M059J (cell line): ENCODE measurements around the gene ANO3. TPM values are rescaled to one million over a fixed set of nuclear protein-coding genes. Genes with fewer than 3 reads are reported as not detected.
"Not testable (repeated sequence)": the region's sequence is repeated elsewhere in the genome, so short reads cannot be mapped to it uniquely, and the experiment has no call there.

Experiments used
- DNase-seq: peaks from one replicate; pipeline ENCODE4 v3.0.0-alpha.2; 2012; ENCODE audit warnings: low read depth
- total RNA-seq: library from RNA; depleted of rRNA; stranded (reverse); fragments of >200 nt; shearing (Covaris generic); gene quantifications from 2 replicates; pipeline ENCODE4 v1.2.3, GENCODE V29; 2014

Gene ANO3
- total RNA-seq, 1 experiment from 2014 or later = 0.30 TPM

DNA sequence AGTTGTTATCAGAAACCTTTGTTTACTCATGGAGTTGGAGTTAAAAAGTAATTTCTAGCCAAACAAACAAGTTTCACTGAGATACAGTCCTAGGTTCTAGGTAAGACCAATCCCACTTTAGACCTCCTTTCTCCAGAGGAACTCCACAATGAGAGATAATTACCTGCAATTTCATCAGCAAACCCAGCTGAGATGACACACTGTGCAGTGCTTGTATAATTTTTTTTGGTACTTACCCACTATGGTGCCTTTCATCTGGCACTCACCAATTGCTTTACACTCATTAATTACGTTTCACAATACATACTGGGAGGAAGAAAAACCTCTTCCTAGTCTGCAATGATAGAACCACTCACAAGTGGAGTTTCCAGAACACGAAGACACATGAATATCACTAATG, 242.0 kb downstream of the ANO3 start:
- no peak for DNase-seq

DNA sequence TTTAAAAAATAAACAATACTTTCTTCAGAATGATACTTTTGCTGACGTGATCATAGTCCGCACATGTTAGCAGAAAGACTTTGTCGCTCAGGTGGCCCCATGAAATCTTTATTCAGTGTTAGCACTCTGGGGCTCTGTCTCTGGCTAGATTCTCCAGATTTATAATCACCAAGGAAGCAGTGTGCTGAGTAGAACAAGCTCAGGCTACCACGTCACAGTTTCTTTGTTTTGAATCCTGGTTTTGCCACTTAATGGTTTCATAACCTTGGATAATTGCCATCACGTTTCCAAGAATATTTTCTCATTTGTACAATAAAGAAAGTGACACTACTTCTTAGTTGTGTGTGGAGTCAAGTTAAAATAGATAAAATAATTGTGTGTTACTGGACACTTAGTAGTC, 244.0 kb downstream of the ANO3 start:
- DNase-seq = no peak

DNA sequence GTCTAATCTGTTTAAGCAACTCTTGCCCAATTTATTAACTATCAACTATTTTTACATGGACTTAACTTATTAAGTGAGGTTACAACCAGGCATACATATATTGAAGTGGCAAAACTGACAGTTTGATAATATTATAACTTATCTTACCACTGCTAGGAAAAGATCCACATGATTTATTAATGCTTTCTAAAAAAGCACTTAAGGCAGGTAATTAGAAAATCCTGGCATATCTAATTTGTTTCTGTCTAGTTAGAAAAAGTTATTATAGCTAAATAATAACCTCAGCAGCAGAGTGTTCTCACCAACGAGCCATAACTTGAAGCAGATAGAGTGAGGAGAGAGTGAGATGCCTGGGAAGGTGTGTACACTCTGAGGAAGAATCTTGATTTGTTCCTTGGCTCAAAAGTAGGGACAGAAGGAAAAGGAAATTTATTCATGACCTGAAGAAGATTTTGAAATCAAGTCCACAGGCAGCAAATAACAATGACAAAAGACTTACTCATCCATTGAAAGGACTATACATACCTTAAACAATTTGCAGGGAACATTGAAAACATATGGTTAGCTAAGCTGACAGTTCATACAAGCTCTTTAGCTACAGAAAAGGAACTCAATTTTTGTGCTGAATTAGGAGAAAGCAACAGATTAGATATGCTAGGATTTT, 247.2 kb downstream of the ANO3 start:
- no peak for DNase-seq

DNA sequence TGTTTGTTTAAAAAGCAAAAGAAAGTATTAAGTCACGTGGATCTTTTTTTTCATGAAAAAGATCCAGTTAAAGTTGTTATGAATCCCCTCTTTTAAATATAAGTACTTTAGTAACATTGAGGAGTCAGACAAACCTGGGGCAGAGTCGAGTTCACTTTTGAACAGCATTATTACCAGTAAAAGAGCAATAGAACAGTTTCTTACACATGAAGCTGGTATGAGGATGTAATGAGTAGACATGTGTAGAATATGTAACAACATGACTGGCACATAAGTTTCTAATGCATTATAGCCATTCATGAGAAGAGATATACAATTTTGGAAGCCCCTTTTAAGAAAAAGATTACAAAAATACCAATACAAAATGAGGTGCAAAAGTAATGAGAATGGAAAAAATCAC, 247.8 kb downstream of the ANO3 start:
- DNase-seq = no peak

DNA sequence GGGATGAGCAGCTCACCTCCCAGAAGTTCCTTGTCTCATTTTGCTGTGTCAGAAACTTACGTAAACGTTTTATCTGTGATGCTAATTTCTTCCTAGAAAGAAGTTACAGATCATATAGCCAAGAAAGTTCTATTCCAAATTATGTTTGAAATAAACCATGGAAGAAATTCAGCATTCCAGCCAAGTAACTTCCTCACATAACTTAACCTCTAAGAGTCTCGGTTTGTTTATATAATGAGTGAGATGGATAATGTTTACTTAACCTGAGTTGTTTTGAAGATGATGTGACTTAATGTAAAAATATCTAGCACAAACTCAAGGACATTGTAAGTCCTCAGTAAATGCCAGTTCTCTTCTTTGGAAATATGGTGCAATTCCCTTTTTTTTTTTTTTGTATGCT, 249.0 kb downstream of the ANO3 start:
- DNase-seq = no peak

DNA sequence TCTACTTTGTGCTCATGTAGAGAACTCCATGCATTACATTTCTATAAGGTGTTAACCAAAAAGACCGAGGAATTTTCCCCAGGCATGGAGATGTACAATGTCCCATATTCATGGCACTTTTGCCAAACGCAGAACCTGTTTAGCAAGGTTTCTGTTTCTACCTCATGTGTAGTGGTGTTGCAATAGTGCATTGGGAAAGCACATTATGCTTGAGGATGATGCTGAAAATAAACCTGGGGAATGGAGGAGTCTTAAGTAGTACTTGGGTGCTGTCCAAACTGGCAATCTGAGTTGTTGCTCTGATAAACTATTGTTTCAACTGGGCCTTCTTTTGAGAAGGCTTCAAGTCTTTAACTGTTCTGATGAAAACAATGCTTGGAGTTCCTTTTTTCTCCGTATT, 251.6 kb downstream of the ANO3 start:
- peak; percentile 31 for DNase-seq

DNA sequence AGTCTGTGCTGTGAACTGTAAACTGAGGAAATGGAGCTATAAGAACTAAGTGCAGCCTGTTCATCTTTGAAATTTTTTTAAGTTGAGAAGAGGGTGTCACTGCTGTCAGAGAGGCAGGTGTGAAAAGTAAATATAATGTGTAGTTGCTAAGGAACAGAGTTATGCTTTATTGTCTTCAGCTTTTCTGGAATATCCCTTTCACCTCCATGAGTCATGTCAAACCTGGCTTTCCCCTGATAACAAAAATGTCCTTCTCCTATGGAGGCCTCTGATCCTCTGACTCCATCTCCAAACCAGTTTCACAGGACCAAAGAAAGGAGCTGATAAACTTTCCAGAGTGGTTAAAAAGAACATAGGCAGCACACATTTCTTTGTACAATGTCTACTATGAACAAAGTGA, 252.9 kb downstream of the ANO3 start:
- DNase-seq = no peak

DNA sequence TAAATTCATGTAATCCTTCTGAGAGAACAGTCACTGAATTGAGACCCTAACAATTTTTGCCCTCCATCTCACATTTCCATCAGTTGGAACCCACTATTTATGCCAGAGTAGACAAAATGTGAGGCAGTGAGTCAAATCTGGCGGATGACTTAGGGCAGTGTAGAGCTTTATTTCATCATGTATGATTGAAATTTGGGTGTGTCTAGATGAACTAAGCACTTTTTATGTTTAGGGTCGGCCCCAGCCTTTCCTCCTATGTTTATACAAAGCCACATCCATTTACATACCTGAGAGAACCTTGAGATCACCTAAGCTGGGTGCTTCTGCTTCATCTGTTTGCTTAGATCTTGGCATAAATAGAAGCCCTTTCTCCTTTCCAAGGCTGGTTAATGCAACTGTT, 255.1 kb downstream of the ANO3 start:
- no peak for DNase-seq

DNA sequence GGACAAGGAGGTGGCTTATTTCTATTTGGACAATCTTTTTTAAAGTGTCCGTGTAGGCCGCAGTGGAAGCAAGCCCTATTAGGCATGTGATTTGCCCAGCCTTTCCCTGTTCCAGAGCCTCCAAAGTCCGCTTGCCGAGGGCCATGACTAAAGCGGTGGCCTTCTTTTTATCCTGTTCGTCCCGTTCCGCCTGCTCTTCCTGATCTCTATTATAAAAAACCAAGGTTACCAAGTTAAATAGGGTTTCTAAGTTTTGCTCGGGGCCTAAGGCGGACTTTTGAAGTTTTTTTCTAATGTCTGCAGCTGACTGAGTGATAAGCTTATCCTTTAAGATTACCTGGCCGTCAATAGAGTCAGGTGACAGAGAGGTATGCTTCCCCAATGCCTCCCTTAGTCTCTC, 261.8 kb downstream of the ANO3 start:
- DNase-seq = no peak

DNA sequence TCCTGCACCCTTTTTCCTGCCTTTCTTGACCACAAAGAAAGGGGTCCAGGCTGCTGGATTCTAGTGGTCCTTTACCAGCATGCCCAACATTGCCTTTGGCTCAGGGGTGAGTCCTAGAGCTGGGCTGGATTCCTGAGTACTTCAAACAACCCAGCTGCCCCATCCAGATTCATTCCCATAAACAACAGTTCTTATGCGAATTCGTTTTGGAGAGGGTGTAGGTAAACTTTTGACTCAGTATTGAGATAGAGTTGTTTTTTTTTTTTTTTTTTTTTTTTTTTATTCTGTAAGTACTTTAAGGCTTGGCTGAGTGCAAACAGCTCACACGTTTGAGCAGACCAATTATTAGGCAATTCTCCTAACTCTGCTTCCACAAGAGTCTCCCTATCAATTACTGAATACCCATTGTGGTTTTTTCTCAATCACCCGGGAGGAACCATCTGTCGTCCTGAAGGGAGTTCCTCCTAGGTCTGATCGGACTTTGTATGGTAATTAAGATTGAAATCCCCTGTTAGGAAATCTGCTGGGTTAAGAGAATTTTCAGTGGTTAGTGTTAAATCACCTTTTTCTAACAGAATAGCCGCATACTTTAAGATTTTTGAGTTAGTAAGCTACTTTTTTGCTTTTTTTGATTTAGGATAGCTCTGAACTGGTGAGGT, 263.4 kb downstream of the ANO3 start:
- not testable (repeated sequence) for DNase-seq

DNA sequence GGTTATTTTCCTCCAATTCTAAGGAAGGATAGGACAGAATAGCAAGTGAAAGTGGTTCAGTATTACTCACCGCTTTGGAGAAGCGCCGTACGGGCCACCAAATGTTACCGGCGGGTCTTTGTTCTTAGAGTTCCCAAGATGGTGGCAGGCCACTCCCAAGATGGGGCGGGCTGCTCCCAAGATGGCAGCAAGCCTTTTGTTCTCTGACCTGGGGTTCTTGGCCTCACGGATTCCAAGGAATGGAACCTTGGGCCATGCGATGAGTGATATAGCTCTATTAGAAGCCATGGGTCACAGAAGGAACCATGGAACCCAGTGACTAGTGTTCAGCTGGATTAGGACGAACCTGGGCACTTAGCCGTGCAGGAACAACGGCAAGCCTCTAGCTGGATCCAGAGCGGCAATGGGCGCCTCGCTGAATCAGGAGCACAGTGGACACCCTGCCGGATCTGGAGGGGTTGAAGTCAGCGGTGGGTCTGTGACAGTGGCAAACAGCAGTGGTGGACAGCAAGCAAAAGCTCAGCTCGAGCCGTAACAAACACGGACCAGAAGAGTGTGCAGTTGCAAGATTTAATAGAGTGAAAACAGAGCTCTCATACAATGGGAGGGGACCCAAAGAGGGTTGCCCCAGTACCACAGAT, 265.2 kb downstream of the ANO3 start:
- not testable (repeated sequence) for DNase-seq

DNA sequence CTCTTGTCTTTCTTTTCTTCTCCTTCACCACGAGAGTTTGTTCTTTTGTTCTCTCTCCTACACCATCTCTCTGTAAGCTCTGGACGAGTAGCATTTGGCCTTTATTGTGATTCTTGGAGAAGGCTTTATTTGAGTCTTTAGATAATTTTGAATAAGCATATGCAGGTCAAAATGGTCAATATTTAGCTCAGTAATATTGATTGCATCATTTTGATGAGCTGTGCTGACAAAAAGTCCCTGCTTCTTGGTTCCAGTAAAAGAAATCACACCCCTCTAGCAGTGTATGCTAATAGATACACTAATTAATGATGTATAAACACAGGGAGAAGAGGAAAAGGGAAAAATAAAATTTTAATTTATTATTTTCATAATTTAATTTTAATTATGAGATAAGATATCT, 266.0 kb downstream of the ANO3 start:
- DNase-seq = no peak

DNA sequence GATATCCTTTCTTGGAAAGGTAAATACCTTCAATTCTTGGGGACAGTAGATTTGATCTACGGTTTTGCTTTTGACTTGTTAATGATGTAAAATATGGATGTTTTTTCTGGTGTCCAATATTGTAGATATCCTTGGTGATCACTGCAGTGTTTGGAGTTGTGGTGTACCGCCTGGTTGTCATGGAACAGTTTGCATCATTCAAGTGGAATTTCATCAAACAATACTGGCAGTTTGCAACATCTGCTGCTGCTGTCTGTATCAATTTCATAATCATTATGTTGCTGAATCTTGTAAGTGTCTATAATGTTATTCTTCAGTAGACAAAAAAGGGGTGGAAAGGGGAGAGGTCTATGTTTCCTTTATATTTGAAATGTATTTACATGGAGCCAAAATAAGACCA, 267.5 kb downstream of the ANO3 start:
- peak; percentile 37 for DNase-seq

DNA sequence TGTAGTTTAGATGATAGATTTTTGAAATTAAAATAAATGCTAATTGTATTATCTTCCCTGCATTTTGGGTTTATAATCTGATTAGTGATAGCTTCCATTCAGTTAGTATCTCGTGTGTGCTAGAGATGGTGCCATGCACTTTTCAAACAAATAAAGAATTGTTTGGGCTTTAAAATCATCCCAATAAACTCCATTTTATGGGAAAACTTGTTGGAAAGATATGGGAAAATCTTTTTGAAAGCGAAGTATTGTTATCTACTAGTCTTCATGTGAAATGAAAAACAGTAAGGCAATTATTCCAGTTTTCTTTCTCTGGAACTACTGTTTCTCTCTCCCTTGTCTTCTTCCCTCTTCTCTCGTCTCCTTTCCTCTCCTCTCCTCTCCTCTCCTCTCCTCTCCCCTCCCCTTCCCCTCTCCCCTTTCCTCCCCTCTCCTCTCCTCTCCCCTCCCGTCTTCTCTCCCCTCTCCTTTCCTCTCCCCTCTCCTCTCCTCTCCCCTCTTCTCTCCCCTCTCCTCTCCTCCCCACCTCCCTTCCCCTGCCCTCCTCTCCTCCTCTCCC, 268.0 kb downstream of the ANO3 start:
- DNase-seq = no peak

DNA sequence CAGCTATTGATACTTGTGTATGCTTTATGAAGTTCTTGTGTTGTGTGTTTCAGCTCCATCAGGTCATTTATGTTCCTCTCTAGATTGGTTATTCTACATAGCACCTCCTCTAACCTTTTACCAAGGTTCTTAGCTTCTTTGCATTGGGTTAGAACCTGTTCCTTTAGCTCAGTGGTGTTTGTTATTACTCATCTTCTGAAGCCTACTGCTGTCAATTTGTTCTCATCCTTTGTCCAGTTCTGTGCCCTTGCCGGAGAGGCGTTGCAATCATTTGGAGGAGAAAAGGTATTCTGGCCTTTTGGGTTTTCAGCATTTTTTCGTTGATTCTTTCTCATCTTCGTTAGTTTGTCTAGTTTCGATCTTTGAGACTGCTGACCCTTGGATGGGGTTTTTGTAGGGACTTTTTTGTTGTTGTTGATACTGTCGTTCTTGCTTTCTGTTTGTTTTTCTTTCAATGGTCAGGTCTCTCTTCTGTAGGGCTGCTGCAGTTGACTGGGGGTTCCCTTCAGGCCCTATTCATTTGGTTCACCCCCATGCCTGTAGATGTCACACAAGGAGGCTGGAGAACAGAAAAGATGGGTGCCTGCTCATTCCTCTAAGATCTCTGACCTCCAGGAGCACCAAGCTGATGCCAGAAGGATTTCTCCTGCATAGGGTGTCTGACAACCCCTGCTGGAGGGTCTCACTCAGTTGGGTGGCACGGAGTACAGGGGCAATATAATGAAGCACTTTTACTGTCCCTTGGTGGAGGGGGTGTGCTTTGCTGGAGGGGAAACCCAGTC, 276.0 kb downstream of the ANO3 start:
- DNase-seq = no peak

DNA sequence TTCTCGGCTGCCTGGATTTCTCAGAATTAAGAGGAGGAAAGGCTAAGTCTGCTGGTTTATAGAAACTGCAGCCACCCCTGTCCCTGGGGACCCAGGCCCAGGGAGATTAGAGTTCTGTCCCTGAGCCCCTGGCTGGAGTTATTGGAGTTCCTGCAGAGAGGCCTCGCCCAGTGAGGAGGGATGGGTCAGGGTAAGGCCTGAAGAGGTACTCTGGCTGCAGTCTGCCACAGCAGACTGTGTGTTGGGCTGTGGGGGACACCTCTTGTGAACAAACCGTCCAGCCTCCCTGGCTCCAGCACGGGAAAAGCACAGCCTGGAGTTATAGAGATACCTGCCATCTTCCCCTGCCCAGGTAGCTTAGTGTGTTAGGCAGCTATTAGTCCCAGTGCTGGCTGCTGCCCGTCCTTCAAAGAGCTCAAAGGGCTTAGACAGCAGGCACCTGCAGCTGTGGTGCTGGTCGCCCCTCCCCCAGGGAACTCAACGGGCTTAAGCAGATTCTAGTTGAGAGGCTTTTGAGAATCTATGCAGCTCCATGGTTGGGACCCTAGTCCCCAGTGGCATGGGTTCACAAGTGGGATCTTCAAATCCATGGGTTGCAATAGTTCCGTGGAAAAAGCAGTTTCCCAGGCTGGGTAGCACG, 276.7 kb downstream of the ANO3 start:
- no peak for DNase-seq

DNA sequence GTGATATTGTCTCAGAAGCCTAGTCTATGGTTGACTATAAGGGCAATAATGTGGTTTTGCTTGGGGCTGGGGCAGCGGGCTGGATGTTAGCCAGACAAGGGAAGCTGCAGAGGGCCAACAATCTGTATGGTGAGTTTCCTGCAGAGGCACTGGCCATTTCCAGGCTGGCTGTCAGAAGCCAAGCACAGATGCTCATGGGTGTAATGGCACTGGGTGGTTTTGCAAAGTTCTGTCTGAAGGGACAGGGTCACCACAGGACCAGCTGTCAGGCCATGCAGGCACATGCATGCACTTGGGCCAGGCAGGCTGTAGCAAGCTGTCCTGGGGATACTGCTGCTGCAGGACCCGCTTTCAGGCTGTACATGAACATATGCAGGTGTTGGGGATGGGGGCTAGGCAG, 281.8 kb downstream of the ANO3 start:
- DNase-seq = no peak

DNA sequence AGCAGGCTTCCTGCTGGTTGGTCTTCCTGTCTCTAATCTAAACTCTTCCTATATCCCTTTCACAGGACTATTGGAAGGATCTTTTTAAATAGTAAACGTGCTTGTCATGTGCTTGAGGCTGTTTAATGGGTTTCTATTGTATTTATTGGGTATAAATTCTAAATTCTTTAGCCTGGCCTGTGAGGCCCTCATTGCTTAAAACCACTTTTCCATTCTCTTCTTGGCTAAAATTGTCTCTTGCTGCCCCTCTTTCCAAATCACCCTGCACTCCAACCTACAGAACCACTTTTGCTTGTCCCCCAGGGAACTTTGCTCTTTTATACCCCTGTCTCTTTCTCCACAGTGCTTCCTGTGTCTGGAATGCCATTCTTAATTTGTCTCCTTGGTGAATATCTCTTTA, 286.5 kb downstream of the ANO3 start:
- DNase-seq = no peak

DNA sequence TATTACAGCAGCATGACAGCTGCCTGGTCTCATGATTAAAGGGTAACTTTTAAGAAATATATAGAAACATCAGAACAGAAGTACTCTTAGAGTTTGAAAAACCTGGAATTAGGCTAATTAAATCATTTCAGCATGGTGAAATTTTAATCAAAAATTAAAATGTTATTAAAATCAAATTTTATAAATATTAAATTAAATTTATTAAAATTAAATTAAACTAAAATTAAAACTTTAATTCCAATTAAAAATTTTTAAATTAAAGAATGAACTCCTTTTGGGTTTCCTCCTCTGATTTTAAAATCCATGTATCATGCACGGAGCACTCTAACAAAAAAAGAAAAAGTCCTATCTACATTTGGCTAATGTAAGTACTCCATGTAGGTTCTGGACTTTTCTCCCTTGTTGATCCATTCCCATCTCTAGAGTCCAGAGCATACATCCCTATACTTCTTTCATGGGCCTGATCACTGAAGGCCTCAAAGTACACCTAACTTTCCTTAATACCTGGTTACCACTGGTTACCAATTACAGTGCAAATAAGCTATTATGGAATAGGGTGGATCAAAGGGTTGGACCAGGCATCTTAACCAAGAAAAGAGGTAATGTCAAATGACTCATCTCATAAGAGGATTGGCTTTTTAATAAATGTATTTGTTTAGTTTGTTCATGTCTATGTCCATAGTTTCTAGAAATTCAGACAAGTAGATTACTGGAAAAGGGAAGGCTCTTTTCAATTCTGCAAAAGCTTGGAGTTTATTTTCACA, 288.5 kb downstream of the ANO3 start:
- no peak for DNase-seq

DNA sequence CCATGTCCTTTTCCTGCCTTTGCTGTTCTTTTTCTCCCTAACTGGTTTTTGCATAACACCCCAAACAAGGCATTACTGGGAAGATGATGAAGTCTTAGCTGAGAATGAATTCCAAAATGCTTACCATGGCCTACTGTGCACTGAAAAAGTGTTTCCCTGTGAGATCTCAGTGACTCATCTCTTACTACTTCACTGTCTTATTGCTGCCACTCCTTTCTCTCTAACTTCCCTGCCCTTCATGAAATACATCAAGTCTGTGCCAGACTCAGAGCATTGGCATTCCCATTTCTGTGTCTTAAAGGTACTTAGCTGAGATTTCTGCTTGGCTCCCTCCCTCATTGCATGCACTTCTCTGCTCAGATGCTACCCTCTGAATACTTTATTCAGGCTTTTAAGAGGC, 289.2 kb downstream of the ANO3 start:
- DNase-seq = peak; percentile 42

DNA sequence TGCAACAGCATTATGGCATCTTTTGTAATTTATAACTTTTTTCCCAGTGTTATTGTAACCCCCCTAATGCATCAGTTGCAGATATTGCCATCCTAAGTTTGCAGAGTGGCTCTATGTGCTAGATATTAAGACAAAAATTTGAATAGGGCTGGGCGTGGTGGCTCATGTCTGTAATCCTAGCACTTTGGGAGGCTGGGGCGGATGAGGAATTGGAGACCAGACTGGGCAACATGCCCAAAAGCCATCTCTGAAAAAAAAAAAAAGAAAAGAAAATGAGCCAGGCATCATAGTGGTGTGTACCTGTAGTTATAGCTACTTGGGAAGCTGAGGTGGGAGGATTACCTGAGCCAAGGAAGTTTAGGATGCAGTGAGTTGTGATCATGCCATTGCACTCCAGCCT, 290.3 kb downstream of the ANO3 start:
- DNase-seq = no peak
